ENCODE measurements around the gene PDPK1.
"Not testable (repeated sequence)": the region's sequence is repeated elsewhere in the genome, so short reads cannot be mapped to it uniquely, and the experiment has no call there.

The PDPK1 gene

DNA sequence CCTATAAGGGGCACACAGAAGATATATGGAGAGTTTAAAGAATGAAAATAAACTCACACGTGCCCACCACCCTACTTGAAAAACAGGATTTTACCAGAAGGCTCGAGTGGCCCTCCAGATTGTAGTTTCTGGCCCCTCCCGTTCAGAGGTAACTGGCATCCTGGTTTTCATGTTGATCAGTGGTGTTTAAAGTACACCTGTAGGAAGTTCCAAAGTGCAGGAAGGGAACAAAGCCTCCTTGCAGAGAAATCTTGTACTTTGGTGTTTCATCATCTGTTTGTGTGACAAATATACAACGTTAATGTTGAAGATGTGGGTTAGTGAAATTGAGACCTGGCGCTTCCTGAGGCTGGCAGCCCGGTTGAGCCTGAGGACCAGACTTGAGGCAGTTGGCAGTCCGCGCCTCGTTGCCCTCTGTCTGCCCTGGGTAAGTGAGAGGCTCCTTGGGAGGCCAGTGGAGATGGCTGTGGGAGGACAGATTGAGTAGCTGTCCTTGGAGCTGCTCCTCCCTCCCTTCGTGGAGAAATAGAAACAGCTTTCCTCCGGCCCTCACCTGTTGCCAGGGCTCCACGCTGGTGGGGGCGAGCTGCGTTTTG lies 12.6 kb downstream of the PDPK1 start:
- not testable (repeated sequence) for DNase-seq

- not testable (repeated sequence) for DNase-seq
These were observed 13.6 kb downstream of the PDPK1 start for GRCh38 chr16:2551420-2551889.

DNA sequence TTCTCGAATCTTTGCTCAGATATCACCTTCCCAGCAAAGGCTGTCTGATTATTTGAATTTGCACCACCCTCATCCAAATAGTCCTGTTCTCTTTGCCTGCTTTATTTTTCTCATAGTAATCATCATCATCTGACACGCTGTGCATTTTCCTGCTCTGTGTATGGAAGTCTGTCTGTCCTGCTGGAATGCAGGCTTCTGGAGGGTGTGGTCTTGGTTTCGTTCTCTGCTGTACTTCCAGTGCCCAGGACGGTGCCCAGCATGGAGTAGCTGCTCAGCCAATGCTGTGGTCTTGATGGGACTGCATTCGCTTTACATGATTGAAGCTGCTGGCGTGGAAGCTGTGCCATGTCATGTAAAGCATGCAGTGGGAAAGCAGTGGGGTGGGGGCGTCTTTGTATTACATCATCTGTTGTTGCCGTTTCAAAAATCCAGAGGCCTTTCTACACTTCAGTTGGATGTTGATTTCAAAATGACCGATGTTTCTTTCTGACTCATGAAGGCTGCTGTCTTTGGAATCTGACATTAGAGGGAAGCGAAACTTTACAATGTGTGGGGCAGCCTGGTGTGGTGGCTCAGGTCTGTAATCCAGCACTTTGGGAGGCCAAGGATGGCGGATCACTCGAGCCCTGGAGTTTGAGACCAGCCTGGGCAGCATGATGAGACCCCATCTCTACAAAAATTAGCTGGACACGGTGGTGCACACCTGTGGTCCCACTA lies 17.0 kb downstream of the PDPK1 start:
- not testable (repeated sequence) for DNase-seq

- DNase-seq, result not testable (repeated sequence)
These were observed 19.3 kb downstream of the PDPK1 start for GRCh38 chr16:2557150-2557549.

DNA sequence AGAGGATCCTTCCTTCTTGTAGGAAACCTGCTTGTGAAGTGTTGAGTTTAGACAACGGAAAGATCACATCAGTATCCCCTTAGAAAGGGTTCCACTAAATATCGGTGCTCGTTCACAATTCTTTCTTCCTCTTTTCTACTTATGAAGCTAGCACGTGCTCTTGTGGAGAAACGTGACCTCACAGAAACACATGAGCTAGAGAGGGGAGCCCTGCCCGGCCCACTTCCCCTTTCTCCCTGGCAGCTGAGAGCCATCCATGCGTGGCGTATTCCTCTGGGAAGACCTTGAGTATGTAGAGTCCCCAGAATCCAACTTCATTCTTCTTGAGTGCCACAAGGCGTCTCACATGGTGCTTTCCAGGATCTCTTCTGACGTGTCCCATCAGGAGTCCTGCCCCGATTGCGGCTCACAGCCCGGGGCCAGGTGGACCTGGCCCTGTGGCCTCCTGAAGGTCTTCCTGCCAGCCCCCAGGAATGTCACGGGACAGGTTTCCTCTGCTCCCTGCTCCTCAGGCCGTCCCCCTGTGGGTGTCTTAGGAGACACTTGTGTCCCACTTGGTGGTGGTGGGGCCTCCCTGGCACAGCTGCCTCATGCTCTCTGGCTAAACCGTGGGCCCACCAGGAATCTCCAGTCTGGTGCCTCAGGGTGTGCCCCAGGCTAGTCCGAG lies 22.4 kb downstream of the PDPK1 start:
- not testable (repeated sequence) for DNase-seq

DNA sequence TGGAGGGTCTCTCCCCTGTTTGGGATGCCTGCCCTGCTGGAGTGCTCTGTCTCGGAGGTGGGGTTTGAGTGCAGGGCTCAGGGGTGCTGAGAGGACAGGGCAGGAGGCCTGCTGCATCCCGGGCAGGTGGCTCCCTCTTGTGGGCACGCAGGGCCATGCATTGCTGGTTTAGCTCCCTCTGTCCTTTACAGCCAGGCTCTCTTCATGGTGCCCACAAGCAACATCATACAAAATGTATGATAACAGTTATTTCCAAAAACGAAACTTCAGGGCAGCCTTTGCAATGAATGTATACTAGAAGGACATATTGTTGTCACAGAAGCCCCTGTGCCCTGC lies 22.9 kb downstream of the PDPK1 start:
- DNase-seq, result peak; percentile 64

GRCh38 chr16:2567506-2567905 lies 29.7 kb downstream of the PDPK1 start:
- not testable (repeated sequence) for DNase-seq

GRCh38 chr16:2568573-2568972 lies 30.8 kb downstream of the PDPK1 start:
- not testable (repeated sequence) for DNase-seq

- not testable (repeated sequence) for DNase-seq
These were observed 34.9 kb downstream of the PDPK1 start for GRCh38 chr16:2572704-2573103.

- DNase-seq, result not testable (repeated sequence)
These were observed 38.0 kb downstream of the PDPK1 start for GRCh38 chr16:2575839-2576238.

GRCh38 chr16:2577044-2577443 lies 39.2 kb downstream of the PDPK1 start:
- DNase-seq, result not testable (repeated sequence)

- not testable (repeated sequence) for DNase-seq
These were observed 41.1 kb downstream of the PDPK1 start for GRCh38 chr16:2578905-2579304.

DNA sequence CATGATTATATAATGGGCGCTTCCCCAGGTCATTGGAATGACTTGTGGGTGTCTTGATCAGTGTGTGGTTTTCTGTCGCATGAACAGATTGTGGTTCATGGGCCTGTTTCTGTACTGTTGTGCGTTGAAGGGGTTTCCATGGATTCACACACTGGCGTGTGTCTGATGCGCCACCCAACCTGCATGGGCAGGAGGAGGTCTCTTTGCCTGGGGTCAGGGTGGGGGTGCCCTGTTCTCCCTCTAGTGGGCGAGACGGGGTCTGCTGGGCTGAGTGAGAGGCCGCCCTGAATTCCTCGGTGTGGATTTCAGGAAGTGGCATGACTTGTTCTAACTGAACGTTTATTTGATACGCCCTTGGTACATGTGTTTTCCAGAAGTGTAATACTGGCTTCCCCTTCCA lies 42.3 kb downstream of the PDPK1 start:
- DNase-seq, result not testable (repeated sequence)

DNA sequence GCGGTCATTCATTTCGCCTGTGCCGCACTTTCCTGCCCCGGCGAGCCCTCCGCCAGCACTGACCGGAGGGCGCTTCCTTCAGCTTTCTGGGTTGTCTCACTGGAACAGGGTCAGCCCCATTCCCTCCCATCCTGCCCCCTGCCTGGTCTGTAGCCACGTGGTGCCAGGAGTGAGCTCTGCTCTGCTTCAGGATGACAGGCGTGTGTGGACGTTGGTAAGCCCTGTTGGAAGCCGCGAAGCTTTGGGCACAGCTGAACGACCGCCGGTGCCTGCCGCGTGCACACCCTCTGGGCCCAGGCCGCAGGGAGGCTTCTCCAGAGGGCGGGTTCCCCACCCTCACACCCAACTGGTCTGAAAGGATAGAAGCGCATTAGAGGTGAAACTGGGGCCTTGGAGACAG lies 43.0 kb downstream of the PDPK1 start:
- not testable (repeated sequence) for DNase-seq

DNA sequence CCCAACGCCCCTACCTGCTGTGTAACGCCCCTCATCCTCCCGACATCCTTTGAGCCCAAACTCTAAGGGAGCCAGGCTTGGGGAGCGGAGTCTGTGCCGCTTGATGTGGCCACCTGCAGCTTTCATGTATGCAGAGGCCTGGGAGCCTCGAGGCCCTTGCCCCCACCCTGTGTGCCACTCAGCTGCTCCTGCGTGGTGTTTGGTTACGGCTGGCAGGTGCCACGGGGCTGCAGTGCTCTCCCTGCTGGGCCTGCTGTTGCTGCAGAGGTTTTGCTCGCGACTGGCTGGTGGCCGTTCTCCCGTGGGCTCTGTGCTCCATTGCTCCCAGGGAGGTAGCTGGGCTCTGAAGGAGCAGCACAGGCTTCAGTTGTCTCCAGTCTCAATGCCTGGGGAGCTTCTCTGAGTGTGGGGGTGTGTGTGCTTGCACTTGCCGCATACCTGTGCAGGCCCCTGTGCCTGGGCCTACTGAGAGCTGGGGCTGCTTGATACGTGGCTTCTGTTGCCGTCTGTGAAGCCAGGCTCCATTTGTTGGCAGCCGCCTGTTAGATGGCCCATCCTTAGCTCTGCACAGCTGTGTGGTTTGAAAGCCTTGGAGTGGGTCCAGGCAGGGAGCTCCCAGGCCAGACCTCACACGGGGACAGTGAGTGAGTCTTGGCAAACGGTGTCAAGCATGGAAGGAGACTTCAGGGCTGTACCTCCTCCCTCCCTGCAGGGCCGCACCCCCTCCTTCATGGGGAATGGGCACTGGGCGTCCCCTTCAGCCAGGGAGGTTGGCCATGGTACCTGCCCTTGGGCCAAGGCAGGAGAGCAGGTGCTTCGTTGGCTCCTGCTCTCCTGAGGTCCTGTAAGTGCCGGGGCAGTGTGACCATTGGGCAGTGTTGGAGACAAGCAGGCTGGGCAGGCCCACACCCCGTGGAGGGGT lies 47.2 kb downstream of the PDPK1 start:
- DNase-seq, result no peak

DNA sequence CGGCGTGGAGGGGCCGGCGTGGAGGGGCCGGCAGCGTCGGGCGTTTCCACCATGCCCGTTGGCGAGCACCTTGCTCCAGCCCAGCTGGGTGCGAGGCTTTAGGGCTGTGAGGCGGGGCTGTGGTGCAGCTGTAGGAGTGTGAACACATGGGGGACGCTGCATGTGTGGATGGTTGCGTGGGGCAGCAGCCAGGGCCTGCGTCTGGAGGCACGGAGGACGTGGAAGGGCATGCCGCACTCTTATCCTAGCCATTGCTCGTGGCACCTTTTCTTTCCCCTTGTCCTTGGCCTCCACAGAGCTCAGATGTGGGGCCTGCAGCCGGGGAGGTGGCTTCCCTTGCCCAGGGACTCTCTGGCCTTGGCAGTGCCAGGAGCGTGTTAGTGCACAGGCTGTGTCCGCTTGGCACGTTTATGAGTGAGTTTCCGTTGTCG lies 47.8 kb downstream of the PDPK1 start:
- DNase-seq, result no peak

GRCh38 chr16:2586241-2586640 lies 48.4 kb downstream of the PDPK1 start:
- DNase-seq, result no peak

DNA sequence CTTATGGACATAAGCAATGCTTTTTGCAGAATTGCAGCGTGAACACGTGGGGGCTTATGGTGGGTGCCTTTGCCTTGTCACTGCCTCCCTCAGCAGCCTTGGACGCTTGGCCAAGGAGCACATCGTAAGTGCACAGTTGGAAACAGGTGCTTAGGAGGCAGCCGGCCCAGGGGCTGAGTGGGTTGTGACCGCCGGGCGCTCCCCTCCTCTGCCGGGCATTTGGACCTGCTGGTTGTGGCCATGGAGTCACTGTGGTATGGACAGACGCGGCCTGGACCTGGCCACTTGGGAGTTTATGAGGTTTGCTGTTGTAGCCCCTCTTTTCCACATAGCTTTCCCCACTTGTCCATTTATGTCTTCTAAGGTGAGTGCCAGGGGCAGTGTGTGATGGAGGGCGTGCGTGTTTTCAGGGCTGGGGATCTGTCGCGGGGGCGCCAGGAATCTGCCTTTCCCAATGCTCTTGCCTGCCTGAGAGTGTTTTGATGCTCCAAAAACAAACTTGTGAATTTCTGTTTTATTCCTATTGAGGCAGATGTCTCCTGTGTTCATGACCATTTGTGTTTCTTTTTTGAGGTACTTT lies 49.2 kb downstream of the PDPK1 start:
- DNase-seq, result no peak

- no peak for DNase-seq
These were observed 50.2 kb downstream of the PDPK1 start for GRCh38 chr16:2587891-2588565.

- no peak for DNase-seq
These were observed 53.8 kb downstream of the PDPK1 start for GRCh38 chr16:2591476-2592240.

DNA sequence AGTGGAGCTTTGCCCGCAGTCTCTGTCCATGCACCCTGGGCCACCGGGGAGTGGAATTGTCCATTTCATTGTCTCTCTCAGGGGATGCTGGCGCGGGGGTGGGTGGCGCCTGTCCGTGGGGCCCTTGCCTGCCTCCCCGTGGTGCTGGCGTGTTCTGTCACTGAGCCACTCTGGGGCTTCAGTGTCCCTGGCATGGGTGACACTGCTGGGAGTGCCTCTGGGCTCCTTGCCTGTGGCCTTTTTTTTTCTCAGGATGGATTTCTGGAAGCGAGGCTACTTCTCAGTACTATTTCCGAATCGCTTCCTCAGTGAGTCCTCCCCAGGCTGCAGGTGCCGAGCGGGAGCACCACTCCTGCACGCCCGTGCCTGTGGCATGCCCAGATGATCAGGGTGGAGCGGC lies 55.0 kb downstream of the PDPK1 start:
- DNase-seq, result no peak
